Loucy (cell line): ENCODE measurements around the gene HOXC11.

Experiments used
- H2AFZ ChIP-seq: fragments of 200-600 bp; sonication (generic); 2 replicates; pipeline ENCODE4 v1.6.0; 2016; ENCODE audit warnings: antibody characterized with exemption, mild to moderate bottlenecking, low read length, moderate library complexity
- H3F3A ChIP-seq: fragments of 200-600 bp; 2 replicates; pipeline ENCODE4 v1.6.0; 2016; ENCODE audit warnings: antibody characterized with exemption, low read depth, mild to moderate bottlenecking
- H3K27me3 ChIP-seq: fragments of 200-600 bp; sonication (generic); 2 replicates; pipeline ENCODE4 v1.6.1; 2014; ENCODE audit warnings: low read length, mild to moderate bottlenecking; ENCODE audit not compliant: insufficient read depth, poor library complexity, severe bottlenecking
- H3K36me3 ChIP-seq: fragments of 200-600 bp; sonication (generic); 2 replicates; pipeline ENCODE4 v1.6.1; 2016; ENCODE audit warnings: low read length; ENCODE audit not compliant: insufficient read depth
- H3K4me1 ChIP-seq: fragments of 200-600 bp; sonication (generic); 2 replicates; pipeline ENCODE4 v1.5.1; 2014; ENCODE audit warnings: low read length, mild to moderate bottlenecking; ENCODE audit not compliant: insufficient read depth, poor library complexity, severe bottlenecking
- H3K4me2 ChIP-seq: fragments of 200-600 bp; sonication (generic); 2 replicates; pipeline ENCODE4 v1.6.0; 2014; ENCODE audit warnings: antibody characterized with exemption, low read length, low read depth, mild to moderate bottlenecking; ENCODE audit not compliant: poor library complexity, severe bottlenecking
- H3K4me3 ChIP-seq: fragments of 200-600 bp; sonication (generic); 2 replicates; pipeline ENCODE4 v1.5.1; 2014; ENCODE audit warnings: low read length, mild to moderate bottlenecking, mixed read lengths; ENCODE audit not compliant: poor library complexity, severe bottlenecking
- H3K79me2 ChIP-seq: fragments of 200-600 bp; sonication (generic); 2 replicates; pipeline ENCODE4 v1.6.1; 2014; ENCODE audit warnings: low read length; ENCODE audit not compliant: insufficient read depth
- H3K9ac ChIP-seq: fragments of 200-600 bp; sonication (generic); 2 replicates; pipeline ENCODE4 v1.6.0; 2014; ENCODE audit warnings: mild to moderate bottlenecking, low read depth, low read length, moderate library complexity; ENCODE audit not compliant: poor library complexity, severe bottlenecking
- H3K9me2 ChIP-seq: fragments of 200-600 bp; sonication (generic); replicated peaks from 2 replicates; pipeline ENCODE4 v1.6.1; 2016; ENCODE audit warnings: low read depth, low read length, mixed read lengths
- H3K9me3 ChIP-seq: fragments of 200-600 bp; sonication (generic); 2 replicates; pipeline ENCODE4 v1.6.1; 2014; ENCODE audit warnings: mild to moderate bottlenecking, antibody characterized with exemption, low read length, low read depth; ENCODE audit not compliant: insufficient read depth
- H4K20me1 ChIP-seq: fragments of 200-600 bp; sonication (generic); 2 replicates; pipeline ENCODE4 v1.6.0; 2014; ENCODE audit warnings: antibody characterized with exemption, low read length, mild to moderate bottlenecking; ENCODE audit not compliant: insufficient read depth, poor library complexity, severe bottlenecking
- EZH2phosphoT487 ChIP-seq: fragments of 200-600 bp; IDR thresholded peaks from 2 replicates; pipeline ENCODE4 v1.6.1; 2018; ENCODE audit warnings: antibody characterized with exemption, mild to moderate bottlenecking, moderate library complexity, borderline replicate concordance
- TF ChIP-seq, protein P1 (sequence below): fragments of 200-600 bp; sonication (generic); conservative IDR thresholded peaks from 2 replicates; pipeline ENCODE4 v1.5.1; 2014; ENCODE audit warnings: mild to moderate bottlenecking, antibody characterized with exemption, low read length

HOXC11 gene

DNA sequence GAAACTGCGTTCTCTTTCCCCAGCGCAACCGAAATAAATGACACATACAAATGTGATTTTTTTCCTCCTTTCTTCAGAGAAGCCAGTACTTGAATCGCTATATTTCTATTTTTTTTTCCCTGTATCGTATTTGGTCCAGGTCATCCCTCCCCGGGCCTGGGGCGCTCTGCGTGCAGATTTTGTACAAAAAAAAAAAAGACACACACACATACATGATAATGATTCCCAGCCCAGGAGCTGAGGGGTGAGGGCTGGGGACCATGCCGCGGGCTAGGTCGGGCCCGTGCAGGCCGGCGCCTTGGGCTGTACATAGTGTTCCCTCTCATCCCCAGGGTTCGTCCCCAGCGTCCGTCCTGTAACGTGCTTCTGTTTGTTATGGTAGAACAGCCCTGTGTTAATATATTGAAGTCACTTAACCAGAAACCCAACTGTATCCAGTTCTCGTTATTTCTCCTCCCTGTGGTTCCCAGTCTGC, 30.0 kb downstream of the HOXC11 start:
- Histone ChIP-seq H4K20me1 (peaks cover 4% of the 10 kb centered on the region), H3K4me1 (peaks cover 14% of the 10 kb centered on the region), H3K4me3 (no peak overlapping the region), H3K79me2 (peaks cover 6% of the 10 kb centered on the region; the same call in 1 of the 2 replicates), H2AFZ (no peak overlapping the region), H3K27me3 (no peaks in the 10 kb centered on the region), H3K9ac (no peak overlapping the region), H3K9me3 (no peaks in the 10 kb centered on the region), H3K9me2 (no peaks in the 10 kb centered on the region), H3K36me3 (no peaks in the 10 kb centered on the region), H3F3A (no peaks in the 10 kb centered on the region), H3K4me2 (no peak overlapping the region)
- TF ChIP-seq, protein P1, sequence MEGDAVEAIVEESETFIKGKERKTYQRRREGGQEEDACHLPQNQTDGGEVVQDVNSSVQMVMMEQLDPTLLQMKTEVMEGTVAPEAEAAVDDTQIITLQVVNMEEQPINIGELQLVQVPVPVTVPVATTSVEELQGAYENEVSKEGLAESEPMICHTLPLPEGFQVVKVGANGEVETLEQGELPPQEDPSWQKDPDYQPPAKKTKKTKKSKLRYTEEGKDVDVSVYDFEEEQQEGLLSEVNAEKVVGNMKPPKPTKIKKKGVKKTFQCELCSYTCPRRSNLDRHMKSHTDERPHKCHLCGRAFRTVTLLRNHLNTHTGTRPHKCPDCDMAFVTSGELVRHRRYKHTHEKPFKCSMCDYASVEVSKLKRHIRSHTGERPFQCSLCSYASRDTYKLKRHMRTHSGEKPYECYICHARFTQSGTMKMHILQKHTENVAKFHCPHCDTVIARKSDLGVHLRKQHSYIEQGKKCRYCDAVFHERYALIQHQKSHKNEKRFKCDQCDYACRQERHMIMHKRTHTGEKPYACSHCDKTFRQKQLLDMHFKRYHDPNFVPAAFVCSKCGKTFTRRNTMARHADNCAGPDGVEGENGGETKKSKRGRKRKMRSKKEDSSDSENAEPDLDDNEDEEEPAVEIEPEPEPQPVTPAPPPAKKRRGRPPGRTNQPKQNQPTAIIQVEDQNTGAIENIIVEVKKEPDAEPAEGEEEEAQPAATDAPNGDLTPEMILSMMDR = no peak
- TF ChIP-seq EZH2phosphoT487 = no peak

GRCh38 chr12:54003625-54004024, 30.7 kb downstream of the HOXC11 start:
- H3F3A ChIP-seq = no peaks in the 10 kb centered on the region
- no peaks in the 10 kb centered on the region for H3K9me3 ChIP-seq
- no peak overlapping the region for H3K4me3 ChIP-seq
- no peak overlapping the region for H3K4me2 ChIP-seq
- no peaks in the 10 kb centered on the region for H4K20me1 ChIP-seq
- no peaks in the 10 kb centered on the region for H3K9me2 ChIP-seq
- H3K36me3 ChIP-seq = no peaks in the 10 kb centered on the region
- no peak overlapping the region for H3K9ac ChIP-seq
- no peaks in the 10 kb centered on the region for H3K27me3 ChIP-seq
- peaks cover 8% of the 10 kb centered on the region for H3K4me1 ChIP-seq
- peaks cover 1% of the 10 kb centered on the region; the same call in 1 of the 2 replicates for H3K79me2 ChIP-seq
- no peak overlapping the region for H2AFZ ChIP-seq
- TF ChIP-seq, protein P1 = no peak
- TF ChIP-seq EZH2phosphoT487 = no peak

GRCh38 chr12:54004063-54004840, 31.3 kb downstream of the HOXC11 start:
- no peaks in the 10 kb centered on the region for H3K9me3 ChIP-seq
- no peaks in the 10 kb centered on the region for H3K9me2 ChIP-seq
- peaks cover 4% of the 10 kb centered on the region for H3K4me1 ChIP-seq
- H3K4me2 ChIP-seq = no peak overlapping the region
- no peak overlapping the region for H3K9ac ChIP-seq
- no peaks in the 10 kb centered on the region for H3K27me3 ChIP-seq
- H3K4me3 ChIP-seq = no peak overlapping the region
- H3F3A ChIP-seq = no peaks in the 10 kb centered on the region
- H4K20me1 ChIP-seq = no peaks in the 10 kb centered on the region
- no peaks in the 10 kb centered on the region for H3K36me3 ChIP-seq
- H3K79me2 ChIP-seq = no peaks in the 10 kb centered on the region
- H2AFZ ChIP-seq = no peak overlapping the region
- TF ChIP-seq EZH2phosphoT487 = no peak
- TF ChIP-seq, protein P1 = peak; percentile 46
